HepG2 (cell line): ENCODE data around the gene SAMD8. TPM values are rescaled to one million over a fixed set of nuclear protein-coding genes. Genes with fewer than 3 reads are reported as not detected.

ENCODE experiments used
- ATAC-seq: fragments of 200-7000 bp; cut with Tn5 transposase; 3 replicates; pipeline ENCODE4 v1.9.1; 2020; ENCODE audit warnings: mild to moderate bottlenecking, moderate library complexity
- BruUV-seq: library from RNA; stranded (reverse); fragments of 400-500 nt; replicated peaks from 2 replicates; lab custom pipeline; 2021; lab: Mats Ljungman, UMichigan
- CTCF ChIA-PET: fragments of 300-600 bp; formaldehyde crosslinking; extraction: SDS; loops from one replicate; lab custom pipeline; 2021; ENCODE audit warnings: low total read pairs, inconsistent platforms, low intra/inter-chr PET ratio; lab: Yijun Ruan, JAX
- POLR2A ChIA-PET: fragments of 350-600 bp; sonication (Branson Sonifier 250); formaldehyde crosslinking; loops from one replicate; lab custom pipeline; 2020; ENCODE audit warnings: antibody characterized with exemption, inconsistent platforms; lab: Yijun Ruan, JAX
- DNase-seq: peaks from one replicate; pipeline ENCODE4 v3.0.0-alpha.2; 2015; ENCODE audit warnings: low spot score
- FAIRE-seq: peaks from 3 replicates; lab custom pipeline; 2011; peaks lifted over from hg19 to GRCh38; lab: Jason Lieb, UNC
- H2AFZ ChIP-seq: one replicate; pipeline ENCODE4 v1.6.1; 2011; ENCODE audit warnings: low read length, inconsistent platforms
- H3K27ac ChIP-seq: fragments of 300-600 bp; 3 replicates; pipeline ENCODE4 v1.8.0; 2011; ENCODE audit warnings: mixed run types, mild to moderate bottlenecking, mixed read lengths, low read length, inconsistent platforms; ENCODE audit not compliant: insufficient read depth; ENCODE audit errors: extremely low read length
- H3K27me3 ChIP-seq, 2 experiments: fragments of 200-600 bp in 1 of 2; 2 replicates in 1 of 2; 3 replicates in 1 of 2; pipeline versions ENCODE4 v1.6.0 to v1.8.0; 2011; ENCODE audit warnings: low read length in 2 of 2, mild to moderate bottlenecking in 2 of 2, moderate library complexity in 2 of 2, inconsistent platforms in 1 of 2; ENCODE audit not compliant: insufficient read depth in 2 of 2, control insufficient read depth in 1 of 2
- H3K36me3 ChIP-seq, 2 experiments: fragments of 200-600 bp in 1 of 2; replicated peaks in 1 of 2; 2 replicates in 1 of 2; 3 replicates in 1 of 2; pipeline versions ENCODE4 v1.5.1 to v1.8.0; 2011; ENCODE audit warnings: low read length in 2 of 2, inconsistent platforms in 1 of 2; ENCODE audit not compliant: insufficient read depth in 2 of 2, control insufficient read depth in 1 of 2
- H3K4me1 ChIP-seq: 2 replicates; pipeline ENCODE4 v1.5.1; 2012; ENCODE audit warnings: low read length, inconsistent platforms; ENCODE audit not compliant: insufficient read depth
- H3K4me2 ChIP-seq: 2 replicates; pipeline ENCODE4 v1.6.0; 2011; ENCODE audit warnings: low read depth, low read length, inconsistent platforms
- H3K4me3 ChIP-seq, 3 experiments: fragments of 200-600 bp in 1 of 3; sonication (generic), shearing (Covaris generic) in 1 of 3; replicated peaks in 1 of 3; 2 replicates each; pipeline ENCODE4 v1.5.1; 2011 to 2016; ENCODE audit warnings: low read length in 3 of 3, inconsistent platforms in 2 of 3, low read depth in 2 of 3, mild to moderate bottlenecking in 2 of 3, control low read depth in 1 of 3, mixed read lengths in 1 of 3; ENCODE audit not compliant: insufficient read depth in 1 of 3
- H3K79me2 ChIP-seq: one replicate; pipeline ENCODE4 v1.6.1; 2011; ENCODE audit warnings: low read length, inconsistent platforms; ENCODE audit not compliant: insufficient read depth
- H3K9ac ChIP-seq: 2 replicates; pipeline ENCODE4 v1.6.0; 2011; ENCODE audit warnings: mild to moderate bottlenecking, low read depth, low read length, inconsistent platforms; ENCODE audit not compliant: insufficient read depth
- H3K9me3 ChIP-seq: 2 replicates; pipeline ENCODE4 v1.5.1; 2012; ENCODE audit warnings: mild to moderate bottlenecking, low read length
- H4K20me1 ChIP-seq: 2 replicates; pipeline ENCODE4 v1.6.0; 2011; ENCODE audit warnings: inconsistent platforms, mild to moderate bottlenecking, low read length, moderate library complexity; ENCODE audit not compliant: insufficient read depth
- ERF ChIP-seq: IDR thresholded peaks from 2 replicates; pipeline ENCODE4 v1.6.1; 2018; ENCODE audit warnings: missing biosample characterization, missing genetic modification reagents
- GLI4 ChIP-seq: sonication (generic); formaldehyde crosslinking; IDR thresholded peaks from 2 replicates; pipeline ENCODE4 v1.5.1; 2020; ENCODE audit warnings: missing genetic modification reagents, mild to moderate bottlenecking, moderate library complexity, borderline replicate concordance
- KLF15 ChIP-seq: sonication (generic); formaldehyde crosslinking; IDR thresholded peaks from 2 replicates; pipeline ENCODE4 v1.8.1; 2023; ENCODE audit warnings: borderline replicate concordance, mild to moderate bottlenecking, inconsistent platforms, missing genetic modification reagents, mixed read lengths
- NFKB2 ChIP-seq: sonication (generic); formaldehyde crosslinking; IDR thresholded peaks from 2 replicates; pipeline ENCODE4 v1.4.0; 2020; ENCODE audit warnings: missing genetic modification reagents, borderline replicate concordance
- TCF12 ChIP-seq, 2 experiments: fragments of 450-650 bp in 1 of 2; sonication (generic) in 1 of 2; formaldehyde crosslinking in 1 of 2; IDR thresholded peaks; 2 replicates each; pipeline versions ENCODE4 v1.6.1 to v1.8.0; 2017 to 2022; ENCODE audit warnings: antibody characterized with exemption in 1 of 2, mild to moderate bottlenecking in 1 of 2, missing genetic modification reagents in 1 of 2, moderate library complexity in 1 of 2
- THAP11 ChIP-seq: IDR thresholded peaks from 2 replicates; pipeline ENCODE4 v1.6.1; 2016; ENCODE audit warnings: missing biosample characterization, missing genetic modification reagents
- ZSCAN31 ChIP-seq: sonication (generic); formaldehyde crosslinking; IDR thresholded peaks from 2 replicates; pipeline ENCODE4 v1.5.0; 2020; ENCODE audit warnings: low read depth, mild to moderate bottlenecking, missing genetic modification reagents
- WGBS: methylation state at CpG from one replicate; pipeline ENCODE4 v1.1.6; 2017; ENCODE audit warnings: low lambda C conversion rate; 5-methylcytosine and 5-hydroxymethylcytosine counted together
- in situ Hi-C: cut with HindIII; loops from 2 replicates; pipeline ENCODE4 v1.10.0; 2017; ENCODE audit warnings: low pct_unique_long_range_greater_than_20kb; ENCODE audit not compliant: extremely low pct_ligation_motif_present
- intact Hi-C: fragments of 100-400 bp; cut with micrococcal nuclease; formaldehyde crosslinking; loops from one replicate; pipeline ENCODE4 v1.10.0; 2022; ENCODE audit not compliant: unreplicated experiment
- polyA plus RNA-seq, 8 experiments: library from polyadenylated mRNA; depleted of rRNA in 3 of 8; stranded (reverse) in 7 of 8; unstranded in 1 of 8; fragments of >200 nt; fragmentation: Illumina TruSeq in 4 of 8; extraction: Trizol in 4 of 8; gene quantifications; 2 replicates each; pipeline versions ENCODE4 v1.2.1 to v1.2.3, GENCODE V29; 2011 to 2016; ENCODE audit warnings: low read depth in 4 of 8, missing spikeins in 1 of 8, mixed read lengths in 1 of 8; ENCODE audit not compliant: insufficient read depth in 1 of 8
- total RNA-seq, 5 experiments: library from RNA; depleted of rRNA; stranded (reverse); fragments of >200 nt; fragmentation: Illumina TruSeq; extraction: Trizol; gene quantifications; 2 replicates each; pipeline ENCODE4 v1.2.3, GENCODE V29; 2016; ENCODE audit warnings: low read depth in 1 of 5
- TF ChIP-seq, protein P1 (sequence below): IDR thresholded peaks from 2 replicates; pipeline ENCODE4 v1.6.1; 2016; ENCODE audit warnings: low read depth, borderline replicate concordance
- TF ChIP-seq, protein P2 (sequence below): sonication (generic); formaldehyde crosslinking; IDR thresholded peaks from 2 replicates; pipeline ENCODE4 v1.4.0; 2020; ENCODE audit warnings: missing genetic modification reagents

The SAMD8 gene
- total and polyA plus RNA-seq, 2 of the 13 experiments (the other 11 are each of a cell fraction or from before 2014, with no cell fraction given), result 10.4 to 13.2 TPM

DNA sequence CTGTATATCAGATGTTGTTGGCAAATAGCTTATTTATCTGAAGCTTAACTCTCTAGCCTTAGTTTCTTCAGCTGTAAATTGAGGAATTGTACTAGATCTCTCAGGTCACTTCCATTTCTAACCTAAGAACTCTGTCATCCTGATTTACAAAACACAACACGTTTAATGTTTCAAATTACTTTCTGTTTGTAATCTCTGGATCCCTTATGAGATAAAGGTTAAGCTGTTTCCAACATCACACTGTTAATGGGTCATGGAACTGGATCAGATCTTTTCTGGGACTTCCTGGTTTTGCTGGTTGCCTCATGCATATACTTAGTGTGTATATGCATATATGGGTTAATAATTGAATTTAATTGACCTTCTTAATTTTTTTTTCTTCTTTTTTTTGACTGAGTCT lies 9.9 kb downstream of the SAMD8 start:
- intact Hi-C loops, result no loop called here
- ChIA-PET POLR2A (interaction anchor here (0.6 kb wide), 2 partner anchors 12 to 32 kb away, joined by 3 to 4 read pairs; no protein-coding TSS in a partner anchor), CTCF (no interaction called here)
- H3K9me3 ChIP-seq, result no peaks in the 10 kb centered on the region
- H3K79me2 ChIP-seq, result peaks cover 56% of the 10 kb centered on the region
- H2AFZ ChIP-seq, result no peak overlapping the region
- 79% methylated on average over 1 of the region's 1 CpG for WGBS
- no peak overlapping the region for H3K4me3 ChIP-seq
- ATAC-seq (no peak), FAIRE-seq (no peak), DNase-seq (no peak)
- H3K9ac ChIP-seq, result no peak overlapping the region
- BruUV-seq, result no TSS peak
- H3K27me3 ChIP-seq, result no peaks in the 10 kb centered on the region
- in situ Hi-C loops, result no loop called here
- H3K27ac ChIP-seq, result no peak overlapping the region
- H4K20me1 ChIP-seq, result peaks cover 8% of the 10 kb centered on the region; the same call in 1 of the 2 replicates
- H3K4me2 ChIP-seq, result no peak overlapping the region
- H3K36me3 ChIP-seq, result no peaks in the 10 kb centered on the region
- peaks cover 16% of the 10 kb centered on the region for H3K4me1 ChIP-seq
- TF ChIP-seq, protein P1, sequence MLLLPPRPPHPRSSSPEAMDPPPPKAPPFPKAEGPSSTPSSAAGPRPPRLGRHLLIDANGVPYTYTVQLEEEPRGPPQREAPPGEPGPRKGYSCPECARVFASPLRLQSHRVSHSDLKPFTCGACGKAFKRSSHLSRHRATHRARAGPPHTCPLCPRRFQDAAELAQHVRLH, result no peak
- TF ChIP-seq, protein P2, sequence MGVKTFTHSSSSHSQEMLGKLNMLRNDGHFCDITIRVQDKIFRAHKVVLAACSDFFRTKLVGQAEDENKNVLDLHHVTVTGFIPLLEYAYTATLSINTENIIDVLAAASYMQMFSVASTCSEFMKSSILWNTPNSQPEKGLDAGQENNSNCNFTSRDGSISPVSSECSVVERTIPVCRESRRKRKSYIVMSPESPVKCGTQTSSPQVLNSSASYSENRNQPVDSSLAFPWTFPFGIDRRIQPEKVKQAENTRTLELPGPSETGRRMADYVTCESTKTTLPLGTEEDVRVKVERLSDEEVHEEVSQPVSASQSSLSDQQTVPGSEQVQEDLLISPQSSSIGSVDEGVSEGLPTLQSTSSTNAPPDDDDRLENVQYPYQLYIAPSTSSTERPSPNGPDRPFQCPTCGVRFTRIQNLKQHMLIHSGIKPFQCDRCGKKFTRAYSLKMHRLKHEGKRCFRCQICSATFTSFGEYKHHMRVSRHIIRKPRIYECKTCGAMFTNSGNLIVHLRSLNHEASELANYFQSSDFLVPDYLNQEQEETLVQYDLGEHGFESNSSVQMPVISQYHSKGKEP (CRISPR knock-in tag), result no peak
- TF ChIP-seq ZSCAN31 (CRISPR knock-in tag), result no peak
- TF ChIP-seq KLF15 (CRISPR knock-in tag), result no peak
- no peak for TF ChIP-seq TCF12 (IDR thresholded peaks at IDR 0.05)
- no peak for TF ChIP-seq TCF12 (CRISPR knock-in tag; IDR thresholded peaks at IDR 0.05)
- no peak for TF ChIP-seq GLI4
- TF ChIP-seq THAP11 (CRISPR knock-in tag), result no peak
- no peak for TF ChIP-seq NFKB2 (CRISPR knock-in tag)
- TF ChIP-seq ERF (CRISPR knock-in tag), result no peak
- TF ChIP-seq, all 625 proteins: peak for 0
